Thyroid gland (tissue), 4 donors: ENCODE data around the gene GOLPH3. TPM values are rescaled to one million over a fixed set of nuclear protein-coding genes. Genes with fewer than 3 reads are reported as not detected.
A peak's percentile ranks its signal among the peaks of the same experiment; 100 is the strongest.
"Not testable (repeated sequence)": the region's sequence is repeated elsewhere in the genome, so short reads cannot be mapped to it uniquely, and the experiment has no call there.

ENCODE experiments used
- DNase-seq, 2 donors: peaks; one replicate each; pipeline ENCODE4 v3.0.0-alpha.2; 2019
- H3K27ac ChIP-seq, 3 donors: fragments of 200-600 bp; sonication (generic); 1 replicate in 2 of 3; 2 replicates in 1 of 3; pipeline ENCODE4 v1.5.1; 2016 to 2019; ENCODE audit warnings: mild to moderate bottlenecking in 1 of 3, moderate library complexity in 1 of 3
- H3K27me3 ChIP-seq: fragments of 200-600 bp; sonication (generic); one replicate; pipeline ENCODE4 v1.5.1; 2019
- H3K36me3 ChIP-seq, 2 donors: fragments of 200-600 bp; sonication (generic); one replicate each; pipeline ENCODE4 v1.5.1; 2016 to 2019
- H3K4me1 ChIP-seq, 2 donors: fragments of 200-600 bp; sonication (generic); one replicate each; pipeline ENCODE4 v1.5.1; 2017 to 2019
- H3K4me3 ChIP-seq, 3 donors: fragments of 200-600 bp; sonication (generic); replicated peaks in 1 of 3; 1 replicate in 2 of 3; 2 replicates in 1 of 3; pipeline ENCODE4 v1.5.1; 2016; ENCODE audit warnings: mild to moderate bottlenecking in 1 of 3
- H3K9me3 ChIP-seq: fragments of 200-600 bp; sonication (generic); one replicate; pipeline ENCODE4 v1.5.1; 2017
- POLR2A ChIP-seq, 2 donors: fragments of 450-650 bp; IDR thresholded peaks; one replicate each; pipeline ENCODE4 v1.6.1; 2017; ENCODE audit warnings: antibody characterized with exemption in 2 of 2, mild to moderate bottlenecking in 2 of 2, moderate library complexity in 1 of 2
- WGBS, 2 donors: methylation state at CpG; one replicate each; pipeline ENCODE4 v1.1.5; 2017; 5-methylcytosine and 5-hydroxymethylcytosine counted together
- intact Hi-C: fragments of 100-400 bp; cut with DNase I; formaldehyde crosslinking; loops from one replicate; pipeline ENCODE4 v1.15.1; 2023
- total RNA-seq, 4 donors: library from RNA; depleted of rRNA; stranded (reverse); fragments of >200 nt; gene quantifications; one replicate each; pipeline ENCODE4 v1.2.3, GENCODE V29; 2016
- TF ChIP-seq, protein P1 (sequence below), 6 experiments: fragments of 200-600 bp in 3 of 6; fragments of 450-650 bp in 3 of 6; sonication (generic) in 3 of 6; IDR thresholded peaks; one replicate each; pipeline ENCODE4 v1.5.1; 2016 to 2019; ENCODE audit warnings: antibody characterized with exemption in 6 of 6, mild to moderate bottlenecking in 2 of 6, inconsistent platforms in 1 of 6, moderate library complexity in 1 of 6

Gene GOLPH3
- total RNA-seq, 4 donors from 2014 or later = 105 to 138 (median 125) TPM

DNA sequence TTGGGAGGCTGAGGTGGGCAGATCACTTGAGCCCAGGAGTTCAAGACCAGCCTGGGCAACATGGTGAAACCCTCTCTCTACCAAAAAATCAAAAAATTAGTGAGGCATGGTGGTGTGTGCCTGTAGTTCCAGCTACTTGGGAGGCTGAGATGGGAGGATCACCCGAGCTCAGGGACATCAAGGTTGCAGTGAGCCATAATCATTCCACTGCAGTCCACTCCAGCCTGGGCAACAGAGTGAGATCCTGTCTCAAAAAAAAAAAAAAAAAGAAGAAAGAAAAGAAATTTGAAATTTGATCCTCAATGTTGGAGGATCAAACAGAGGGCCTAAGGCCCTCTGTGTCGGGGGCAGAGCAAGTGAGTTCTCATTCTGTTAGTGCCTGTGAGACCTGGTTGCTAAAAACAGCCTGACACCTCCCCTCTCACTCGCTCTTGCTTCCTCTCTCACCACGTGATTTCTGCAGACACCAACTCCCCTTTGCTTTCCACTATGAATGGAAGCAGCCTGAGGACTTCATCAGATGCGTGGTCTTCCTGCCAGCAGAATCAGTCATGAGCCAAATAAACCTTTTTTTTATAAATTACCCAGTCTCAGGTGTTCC is 8.4 kb upstream of the GOLPH3 start:
- Histone ChIP-seq H3K4me1 (no peaks in the 10 kb centered on the region), H3K27me3 (no peaks in the 10 kb centered on the region), H3K4me3 (no peak overlapping the region), H3K9me3 (no peaks in the 10 kb centered on the region), H3K36me3 (no peaks in the 10 kb centered on the region), H3K27ac (no peak overlapping the region)
- TF ChIP-seq POLR2A (IDR thresholded peaks at IDR 0.05) = no peak
- TF ChIP-seq, protein P1, sequence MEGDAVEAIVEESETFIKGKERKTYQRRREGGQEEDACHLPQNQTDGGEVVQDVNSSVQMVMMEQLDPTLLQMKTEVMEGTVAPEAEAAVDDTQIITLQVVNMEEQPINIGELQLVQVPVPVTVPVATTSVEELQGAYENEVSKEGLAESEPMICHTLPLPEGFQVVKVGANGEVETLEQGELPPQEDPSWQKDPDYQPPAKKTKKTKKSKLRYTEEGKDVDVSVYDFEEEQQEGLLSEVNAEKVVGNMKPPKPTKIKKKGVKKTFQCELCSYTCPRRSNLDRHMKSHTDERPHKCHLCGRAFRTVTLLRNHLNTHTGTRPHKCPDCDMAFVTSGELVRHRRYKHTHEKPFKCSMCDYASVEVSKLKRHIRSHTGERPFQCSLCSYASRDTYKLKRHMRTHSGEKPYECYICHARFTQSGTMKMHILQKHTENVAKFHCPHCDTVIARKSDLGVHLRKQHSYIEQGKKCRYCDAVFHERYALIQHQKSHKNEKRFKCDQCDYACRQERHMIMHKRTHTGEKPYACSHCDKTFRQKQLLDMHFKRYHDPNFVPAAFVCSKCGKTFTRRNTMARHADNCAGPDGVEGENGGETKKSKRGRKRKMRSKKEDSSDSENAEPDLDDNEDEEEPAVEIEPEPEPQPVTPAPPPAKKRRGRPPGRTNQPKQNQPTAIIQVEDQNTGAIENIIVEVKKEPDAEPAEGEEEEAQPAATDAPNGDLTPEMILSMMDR (IDR thresholded peaks at IDR 0.05) = no peak
- WGBS, 2 donors = 79% methylated on average over 5 of the region's 5 CpGs
- intact Hi-C loops = no loop called here
- no peak for DNase-seq

DNA sequence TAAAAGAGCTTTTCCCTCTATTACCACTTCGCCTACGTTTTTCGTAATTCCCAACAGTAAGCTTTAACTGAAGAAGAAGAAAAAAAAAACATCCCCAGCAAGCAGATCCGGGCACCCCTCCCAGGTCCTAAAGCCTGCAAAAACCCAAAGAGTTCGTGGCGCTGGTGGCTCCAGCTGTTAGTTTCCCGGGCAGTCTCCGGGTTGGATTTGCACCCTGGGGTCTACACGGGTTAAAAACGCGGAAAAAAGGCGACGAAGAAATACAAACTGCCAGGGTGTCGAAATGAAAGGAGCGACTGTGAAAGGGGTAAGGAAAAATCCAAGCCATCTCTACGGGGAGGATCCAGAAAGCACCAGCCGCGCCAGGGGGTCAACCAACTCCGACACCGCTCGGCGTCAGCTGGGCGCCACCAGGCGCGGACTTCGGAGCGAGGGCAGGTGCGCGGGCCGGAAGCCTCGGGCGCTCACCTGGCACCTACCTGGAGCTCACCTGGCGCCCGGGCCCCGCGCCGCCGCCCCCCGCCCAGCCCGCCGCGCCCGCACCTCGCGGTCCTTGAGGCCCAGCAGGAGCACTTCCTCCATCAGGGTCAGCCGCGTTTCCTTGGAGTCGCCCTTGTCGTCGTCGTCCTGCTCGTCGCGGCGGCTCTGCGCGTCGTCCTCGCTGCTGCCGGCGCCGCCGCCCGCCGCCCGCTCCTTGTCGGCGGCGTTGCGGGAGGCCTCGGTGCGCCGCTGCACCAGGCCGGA is 680 bp downstream of the GOLPH3 start:
- H3K4me3 ChIP-seq = peak overlapping the region; percentile 76 to 99 (median 89)
- H3K27ac ChIP-seq = peak overlapping the region; percentile 99 to 100 (median 99)
- no peaks in the 10 kb centered on the region for H3K27me3 ChIP-seq
- TF ChIP-seq, protein P1 (IDR thresholded peaks at IDR 0.05) = no peak
- TF ChIP-seq POLR2A (IDR thresholded peaks at IDR 0.05) = peak in 1 of 2 donors; percentile 42
- WGBS, 2 donors = 0 to 1% methylated on average over 24 to 51 of the region's 74 CpGs
- peaks cover 25 to 29% of the 10 kb centered on the region in 2 donors for H3K4me1 ChIP-seq
- peaks cover 0 to 4% of the 10 kb centered on the region in 2 donors for H3K36me3 ChIP-seq
- intact Hi-C loops = no loop called here
- DNase-seq = peak; percentile 68 to 72
- H3K9me3 ChIP-seq = no peaks in the 10 kb centered on the region

DNA sequence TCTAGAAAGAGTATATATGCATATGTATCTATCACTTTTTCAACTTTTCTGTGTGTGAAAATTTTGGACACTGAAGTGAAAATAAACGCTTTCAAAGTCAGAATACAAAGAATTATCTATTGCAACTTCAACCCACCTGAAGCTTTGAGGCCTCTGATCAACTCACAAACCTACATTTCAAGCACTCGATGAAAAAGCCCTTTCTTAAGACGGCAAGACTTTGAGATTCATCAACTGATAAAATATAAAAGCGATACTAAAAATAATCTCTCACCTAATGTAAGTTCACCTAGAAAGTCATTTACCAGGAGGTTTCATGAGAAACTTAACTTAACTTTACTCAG is 1.2 kb downstream of the GOLPH3 start:
- peaks cover 26 to 29% of the 10 kb centered on the region in 2 donors for H3K4me1 ChIP-seq
- TF ChIP-seq, protein P1 (IDR thresholded peaks at IDR 0.05) = no peak
- TF ChIP-seq POLR2A (IDR thresholded peaks at IDR 0.05) = no peak

DNA sequence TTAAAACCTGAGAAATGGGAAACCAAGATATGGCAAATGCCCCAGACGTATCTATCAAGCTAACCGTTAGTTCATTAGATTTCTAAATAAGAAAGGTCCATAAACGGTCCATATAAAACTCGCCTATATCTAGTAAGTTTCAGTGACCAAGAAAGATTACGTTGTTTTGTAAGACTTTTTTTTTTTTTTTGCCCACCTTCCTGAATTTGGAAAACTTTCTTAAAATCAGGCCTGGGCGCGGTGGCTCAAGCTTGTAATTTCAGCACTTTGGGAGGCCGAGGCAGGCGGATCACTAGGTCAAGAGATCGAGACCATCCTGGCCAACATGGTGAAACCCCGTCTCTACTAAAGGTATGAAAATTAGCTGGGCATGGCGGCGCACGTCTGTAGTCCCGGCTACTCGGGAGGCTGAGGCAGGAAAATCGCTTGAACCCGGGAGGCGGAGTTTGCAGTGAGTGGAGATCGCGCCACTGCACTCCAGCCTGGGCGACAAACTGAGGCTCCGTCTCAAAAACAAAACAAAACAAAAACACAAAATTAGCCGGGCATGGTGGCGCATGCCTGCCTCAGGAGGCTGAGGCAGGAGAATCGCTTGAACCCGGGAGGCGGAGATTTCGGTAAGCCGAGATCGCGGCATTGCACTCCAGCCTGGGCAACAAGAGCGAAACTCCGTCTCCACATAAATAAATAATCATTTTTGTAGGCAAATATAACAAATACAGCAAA is 1.8 kb downstream of the GOLPH3 start:
- peak overlapping the region; percentile 99 to 100 (median 99) for H3K27ac ChIP-seq
- 16 to 19% methylated on average over 34 of the region's 34 CpGs for WGBS, 2 donors
- intact Hi-C loops, H3K36me3 ChIP-seq, H3K9me3 ChIP-seq, H3K27me3 ChIP-seq: not testable (repeated sequence)
- H3K4me1 ChIP-seq = peaks cover 26 to 29% of the 10 kb centered on the region in 2 donors
- DNase-seq = peak in 1 of 2 donors; percentile 13
- H3K4me3 ChIP-seq = peak overlapping the region; percentile 76 to 99 (median 89)

More for the DNA sequence above, 1.2 kb downstream of the GOLPH3 start:
- no peak for DNase-seq
- WGBS, 2 donors = 1% methylated on average over 4 of the region's 4 CpGs
- Histone ChIP-seq H3K9me3 (no peaks in the 10 kb centered on the region), H3K27ac (peak overlapping the region; percentile 99 to 100 (median 99)), H3K36me3 (peaks cover 0 to 4% of the 10 kb centered on the region in 2 donors), H3K27me3 (no peaks in the 10 kb centered on the region), H3K4me3 (peak overlapping the region; percentile 76 to 99 (median 89))
- intact Hi-C loops = no loop called here

DNA sequence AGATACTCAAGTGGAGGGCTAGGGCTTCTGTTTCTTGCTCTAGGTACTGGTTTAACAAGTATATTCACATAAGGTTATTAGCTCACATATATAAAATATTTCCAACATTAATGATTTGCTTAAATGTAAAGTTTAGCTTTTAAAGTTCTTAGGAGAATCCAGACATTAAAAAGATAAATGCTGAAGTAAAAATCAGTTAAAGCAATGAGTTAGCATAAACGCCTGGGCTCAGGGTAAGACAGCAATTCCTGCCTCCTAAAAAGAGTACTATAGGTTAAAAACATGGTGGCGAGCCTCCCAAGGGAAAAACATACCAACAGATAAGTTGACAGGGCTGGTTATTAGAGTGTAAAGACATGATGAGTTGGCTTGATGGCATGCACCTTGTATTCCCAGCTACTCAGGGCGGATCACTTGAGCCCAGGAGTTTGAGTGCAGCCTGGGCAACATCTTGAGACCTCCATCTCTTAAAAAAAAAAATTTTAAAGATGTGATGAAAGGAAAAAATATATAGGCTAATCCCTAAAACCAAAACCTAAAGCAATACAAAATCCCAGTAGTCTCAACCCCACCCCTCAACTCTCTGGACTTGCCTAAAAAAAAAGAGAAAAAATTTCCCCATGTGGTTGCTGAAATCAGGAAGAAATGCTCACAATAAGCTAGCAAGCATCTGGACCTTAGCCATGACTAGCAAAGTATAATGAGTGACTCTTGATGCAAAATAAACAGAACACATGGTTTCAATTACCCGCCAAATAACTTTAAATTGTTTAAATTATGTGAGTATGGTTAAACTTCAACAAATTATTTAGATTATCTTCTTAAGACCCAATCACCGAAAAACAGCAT is 3.6 kb downstream of the GOLPH3 start:
- WGBS, 2 donors = 83% methylated on average over 5 of the region's 5 CpGs
- Histone ChIP-seq H3K9me3 (no peaks in the 10 kb centered on the region), H3K4me3 (no peak overlapping the region), H3K27me3 (no peaks in the 10 kb centered on the region), H3K4me1 (peaks cover 29 to 31% of the 10 kb centered on the region in 2 donors), H3K36me3 (peaks cover 0 to 10% of the 10 kb centered on the region in 2 donors), H3K27ac (no peak overlapping the region)
- intact Hi-C loops = no loop called here
- TF ChIP-seq POLR2A (IDR thresholded peaks at IDR 0.05) = no peak
- TF ChIP-seq, protein P1 (IDR thresholded peaks at IDR 0.05) = no peak
- no peak for DNase-seq
